ENCODE data around the gene KCND3.
A peak's percentile ranks its signal among the peaks of the same experiment; 100 is the strongest.

KCND3 gene

DNA sequence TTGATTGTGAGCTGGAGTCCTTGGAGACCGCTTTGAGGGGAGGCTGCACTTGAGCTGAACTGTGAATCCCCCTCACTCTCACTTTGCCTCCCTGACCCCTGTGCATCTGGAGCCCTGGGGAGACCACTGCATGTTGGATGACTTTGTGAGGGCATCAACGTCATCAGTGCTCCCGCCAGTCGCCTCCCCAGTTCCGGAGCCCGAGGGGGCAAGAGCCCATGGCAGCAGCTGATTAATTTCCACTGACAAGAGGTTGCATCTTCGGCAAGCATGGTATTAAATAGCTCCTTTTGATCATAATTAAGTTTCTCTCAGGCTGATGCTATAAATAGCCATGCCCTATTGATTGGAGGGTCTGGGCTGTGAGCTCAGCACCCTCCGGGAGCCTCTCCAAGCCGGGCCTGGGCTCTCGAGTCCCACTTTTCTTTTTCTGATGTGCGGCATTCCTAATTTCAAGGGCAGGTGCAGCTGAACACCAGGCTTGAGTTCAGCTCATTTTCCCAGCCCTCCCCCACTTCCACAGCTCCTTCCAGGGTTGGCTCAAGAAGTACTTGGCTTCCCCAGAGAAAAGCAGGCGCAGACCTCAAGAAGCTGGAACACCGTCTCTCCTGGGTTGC, 33.2 kb downstream of the KCND3 start:
- peak; percentile 81 for DNase-seq

DNA sequence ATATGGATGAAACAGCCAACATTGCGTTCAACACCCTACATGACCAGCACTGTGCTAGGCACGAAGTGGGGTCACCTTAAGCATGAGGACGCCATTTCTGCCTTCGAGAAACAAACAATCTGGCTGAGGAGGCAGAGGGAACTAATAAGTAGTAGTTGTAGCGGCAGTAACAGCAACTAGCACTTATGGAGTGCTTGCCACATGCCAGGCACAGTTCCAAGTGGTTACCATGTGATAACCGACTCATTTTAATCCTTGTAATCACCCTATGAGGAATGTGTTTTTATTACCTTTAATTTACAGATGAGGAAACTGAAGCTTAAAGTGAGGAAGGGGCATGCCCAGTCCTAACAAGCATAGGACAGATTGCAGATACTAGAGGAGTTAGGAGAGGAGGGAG, 33.7 kb downstream of the KCND3 start:
- DNase-seq = peak; percentile 89

DNA sequence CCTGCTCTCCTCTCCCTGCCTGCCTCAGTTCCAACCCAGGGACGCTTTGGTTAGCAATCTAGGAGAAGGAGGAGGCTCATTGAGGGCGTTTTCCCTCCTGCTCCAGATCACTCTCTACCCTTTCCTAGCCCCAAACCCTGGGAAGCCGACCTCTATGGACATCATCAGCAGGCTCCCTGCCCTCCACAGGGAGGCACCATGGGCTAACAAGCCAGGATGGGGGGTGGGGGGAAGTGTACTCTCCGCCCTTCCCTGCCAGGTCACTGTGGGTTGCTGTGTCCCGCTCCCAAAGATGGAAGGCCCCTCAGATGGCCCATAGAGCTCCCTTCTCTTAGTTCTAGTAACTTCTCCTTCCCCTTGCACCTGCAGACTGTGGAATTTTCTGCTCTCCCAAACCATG, 35.7 kb downstream of the KCND3 start:
- no peak for DNase-seq

DNA sequence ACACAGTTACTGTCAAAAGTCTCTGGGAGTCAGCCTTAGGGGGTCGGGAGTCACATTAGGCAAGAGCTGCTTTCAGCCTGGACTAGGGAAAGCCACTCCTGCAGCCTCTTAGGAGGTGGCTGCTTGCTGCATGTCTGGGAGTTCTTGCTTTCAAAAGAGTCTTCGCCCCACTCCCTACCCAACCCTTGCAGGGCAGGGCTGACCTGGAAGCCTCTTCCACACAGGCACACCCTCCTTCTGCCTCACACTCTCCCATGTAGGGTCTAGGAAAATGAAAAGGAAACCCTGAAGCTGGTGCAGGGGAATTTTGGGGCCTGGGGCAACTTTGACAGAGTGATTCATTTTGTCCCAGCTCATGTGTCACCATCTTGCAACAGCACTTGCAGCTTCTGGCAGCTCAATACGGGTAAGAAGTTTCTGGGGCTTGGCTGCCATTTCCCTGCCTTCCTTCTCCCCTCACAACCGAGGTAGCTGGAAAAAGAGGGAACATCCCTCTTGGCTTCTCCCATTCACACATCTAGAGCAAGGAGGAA, 37.3 kb downstream of the KCND3 start:
- DNase-seq = no peak

DNA sequence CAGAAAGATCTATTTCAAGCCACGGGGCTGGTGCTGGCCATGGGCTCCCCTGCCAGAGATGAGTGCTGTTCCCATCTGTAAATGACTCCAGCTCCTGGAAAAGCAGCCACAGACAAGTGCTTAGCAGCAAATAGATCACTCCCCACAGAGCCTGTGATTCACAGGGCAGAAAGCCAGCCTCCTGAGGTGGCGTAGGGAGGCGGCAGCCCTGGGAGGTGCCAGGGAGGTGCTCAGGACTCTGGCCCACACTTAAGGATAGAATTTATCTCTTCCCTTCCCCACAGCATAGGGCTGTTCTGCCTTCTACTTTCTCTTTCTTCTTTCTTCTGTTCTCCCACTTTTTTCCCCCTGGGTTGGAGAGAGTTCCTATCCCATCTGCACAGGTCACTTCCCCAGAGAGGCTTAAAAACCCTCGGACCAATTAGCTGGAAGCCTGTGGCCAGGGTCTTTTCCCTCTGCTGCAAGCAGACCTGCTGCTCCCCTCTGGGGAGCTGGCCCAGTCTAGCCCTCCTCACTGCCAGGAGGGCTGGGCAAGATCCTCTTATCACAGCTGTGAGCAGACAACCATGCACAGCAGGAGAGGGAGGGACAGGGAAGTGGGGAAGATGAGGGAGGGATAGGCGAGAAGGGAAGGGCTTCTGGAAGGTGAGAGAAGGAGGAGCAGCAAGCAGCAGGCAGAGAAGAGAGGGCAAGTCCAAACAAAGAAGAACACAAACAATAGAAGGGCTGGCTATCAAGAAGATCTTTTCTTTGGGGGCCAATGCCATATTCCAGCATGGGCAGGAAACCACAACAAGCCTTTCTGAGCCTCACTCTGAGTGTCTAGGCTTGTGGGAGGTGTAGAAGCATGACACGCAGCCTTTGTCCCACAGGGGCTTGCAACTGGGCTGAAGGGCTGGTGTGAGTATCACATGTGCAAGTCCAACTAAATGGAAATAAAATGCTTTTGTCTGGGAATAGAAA, 41.0 kb downstream of the KCND3 start:
- peak; percentile 92 for DNase-seq

DNA sequence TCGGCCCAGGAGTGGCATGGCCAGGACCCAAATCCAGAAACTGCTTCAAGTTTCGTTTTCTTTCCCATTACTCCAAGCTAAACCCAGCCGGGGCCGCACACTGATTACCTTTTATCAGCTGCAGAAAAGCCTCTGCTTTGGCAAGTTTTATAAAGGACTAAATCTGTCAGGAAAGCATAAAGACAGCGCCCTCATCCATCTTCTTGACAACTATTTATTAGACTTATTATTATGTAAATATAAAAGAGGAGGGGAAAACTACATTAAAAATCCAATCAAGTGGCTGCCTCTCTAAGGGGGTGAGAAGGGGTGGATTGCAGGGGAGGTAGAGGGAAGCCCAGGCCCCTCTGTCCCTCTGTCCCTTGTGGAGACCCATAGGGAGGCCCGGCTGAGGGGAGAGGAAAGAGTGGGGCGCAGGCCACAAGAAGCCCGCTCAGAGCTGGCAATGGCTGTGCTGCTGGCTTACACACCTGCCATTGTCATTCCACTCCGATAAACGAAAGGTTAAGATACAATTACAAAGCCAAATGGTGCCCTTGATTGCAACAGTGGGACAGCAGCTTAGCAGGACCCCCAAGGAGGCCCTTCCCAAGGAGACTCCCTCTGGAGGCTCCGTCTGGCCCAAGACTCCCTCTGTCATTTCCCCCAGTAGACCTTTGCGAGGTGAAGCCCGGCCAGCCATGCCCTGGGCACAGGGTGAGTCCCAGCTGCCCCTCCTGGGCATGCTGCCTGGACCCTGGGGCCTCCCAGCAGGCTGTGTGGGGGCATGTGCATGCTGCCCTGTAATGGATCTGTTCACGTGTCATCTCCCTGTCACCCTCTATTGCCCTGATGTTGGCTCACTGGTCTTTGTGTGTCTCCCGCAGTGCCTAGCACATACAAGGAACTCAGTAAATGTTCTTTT, 45.4 kb downstream of the KCND3 start:
- DNase-seq = peak; percentile 29

DNA sequence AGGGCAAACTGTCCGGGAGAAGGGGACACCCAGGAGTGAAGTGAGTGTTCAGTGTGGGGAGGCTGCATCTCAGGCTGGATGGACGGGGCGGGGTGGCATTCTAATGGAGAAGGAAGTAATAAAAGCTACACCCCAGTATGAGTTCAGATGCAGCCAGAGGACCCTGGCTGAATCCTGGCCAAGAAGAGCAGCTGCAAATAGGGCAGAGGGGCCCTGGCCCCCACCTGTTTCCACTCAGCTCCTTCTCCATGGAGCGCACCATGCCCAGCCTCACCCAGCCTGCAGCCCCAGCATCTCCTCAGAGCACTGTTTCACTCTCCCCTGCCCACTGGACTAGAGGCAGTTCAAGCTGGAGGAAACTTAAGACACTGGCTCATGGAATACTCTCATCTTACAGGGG, 46.4 kb downstream of the KCND3 start:
- peak; percentile 14 for DNase-seq

DNA sequence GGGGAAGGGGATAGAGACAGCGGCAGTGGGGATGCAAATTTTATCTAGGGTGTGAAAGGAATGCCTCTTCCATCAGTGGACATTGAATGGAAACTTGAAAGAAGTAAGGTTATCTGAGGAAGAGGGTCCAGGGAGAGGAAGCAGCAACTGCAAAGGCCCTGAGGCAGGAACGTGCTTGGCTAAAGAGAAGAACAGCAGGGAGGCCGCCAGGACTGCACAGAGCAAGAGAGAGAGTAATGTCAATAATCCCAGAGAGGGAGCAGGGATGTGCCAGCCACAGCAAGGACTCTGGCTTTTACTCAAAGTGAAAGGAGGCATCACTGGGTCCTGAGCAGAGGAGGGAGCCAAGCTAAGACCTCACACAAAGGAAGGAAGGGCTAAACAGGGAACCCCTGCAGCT, 50.9 kb downstream of the KCND3 start:
- DNase-seq = no peak

DNA sequence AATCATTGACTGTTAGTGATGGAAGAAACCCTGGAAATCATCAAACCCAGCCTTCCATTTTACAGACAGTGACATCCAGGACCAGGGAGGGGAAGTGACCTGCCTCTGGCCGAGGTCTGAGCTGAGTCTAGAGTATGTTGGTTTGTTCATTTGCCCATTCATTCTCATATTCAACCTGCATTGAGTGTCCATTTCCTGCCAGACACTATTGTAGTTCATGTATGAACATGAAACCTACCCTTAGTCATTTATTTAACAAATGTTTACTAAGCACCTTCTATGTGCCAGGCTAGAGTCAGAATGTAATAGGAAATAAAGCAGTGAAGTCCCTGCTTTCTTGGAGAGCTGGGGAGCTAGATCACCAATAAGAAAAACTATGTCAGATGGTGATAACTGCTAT, 51.3 kb downstream of the KCND3 start:
- DNase-seq = no peak

DNA sequence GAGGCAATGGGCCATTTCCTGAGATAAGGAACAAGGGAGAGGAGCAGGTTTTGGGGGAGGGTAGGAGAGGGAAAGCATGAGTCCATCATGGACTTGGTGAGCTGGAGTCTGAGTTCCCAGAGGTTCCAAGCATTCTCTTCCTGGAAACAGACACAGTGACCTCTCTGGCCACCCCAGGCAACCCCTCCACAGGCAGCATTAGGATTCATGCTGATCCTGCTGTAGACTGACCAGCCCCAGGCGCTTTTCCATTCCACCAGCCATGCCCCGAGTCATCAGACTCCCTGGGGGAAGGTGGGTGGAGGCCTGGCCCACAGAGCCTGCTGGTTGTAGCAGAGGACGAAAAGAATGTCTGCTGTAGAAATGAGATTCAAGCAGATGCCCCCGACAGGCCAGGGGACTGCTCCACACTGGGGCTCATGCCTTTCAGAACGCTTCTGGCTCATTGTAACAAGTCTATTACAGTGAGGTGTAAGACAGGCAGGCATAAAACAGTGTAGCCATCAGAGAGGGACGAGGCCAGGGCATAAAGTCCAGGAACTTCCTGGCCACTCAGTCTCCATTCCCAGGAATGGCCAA, 52.2 kb downstream of the KCND3 start:
- DNase-seq = no peak

DNA sequence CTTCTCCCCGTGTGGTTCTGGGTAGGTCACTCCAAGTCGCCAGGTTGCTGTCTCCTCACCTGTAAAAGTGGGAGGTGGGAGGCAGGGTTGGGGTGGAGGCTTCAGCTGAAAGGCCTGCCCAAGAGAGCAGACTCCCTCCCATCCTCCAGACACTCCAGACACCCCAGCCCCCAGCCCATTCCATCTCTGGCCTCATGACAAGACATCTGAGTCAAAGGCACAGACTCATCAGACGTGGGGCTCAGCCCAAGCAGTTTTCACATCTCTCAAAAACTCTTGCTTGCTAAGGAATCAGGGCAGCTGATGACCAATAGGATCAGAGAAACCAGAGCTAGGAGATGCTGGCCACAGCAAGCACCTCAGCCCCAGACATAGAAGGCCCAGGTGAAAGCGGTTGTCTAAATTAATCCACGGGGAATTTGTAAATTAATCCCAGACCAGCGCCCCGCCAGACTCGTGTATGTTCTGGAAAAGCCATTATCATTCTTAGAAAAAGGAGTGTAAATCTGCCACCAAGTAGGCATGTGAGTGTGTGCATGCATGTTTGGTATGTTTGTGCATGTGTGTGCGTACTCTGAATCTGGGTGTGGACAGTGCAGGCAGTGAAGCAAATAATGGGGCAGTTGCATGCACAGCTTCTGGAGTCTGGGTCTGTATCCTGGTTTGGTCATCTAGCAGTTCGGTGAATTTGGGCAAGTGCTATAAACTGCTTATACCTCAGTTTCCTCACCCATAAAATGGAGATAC, 55.2 kb downstream of the KCND3 start:
- DNase-seq = no peak

DNA sequence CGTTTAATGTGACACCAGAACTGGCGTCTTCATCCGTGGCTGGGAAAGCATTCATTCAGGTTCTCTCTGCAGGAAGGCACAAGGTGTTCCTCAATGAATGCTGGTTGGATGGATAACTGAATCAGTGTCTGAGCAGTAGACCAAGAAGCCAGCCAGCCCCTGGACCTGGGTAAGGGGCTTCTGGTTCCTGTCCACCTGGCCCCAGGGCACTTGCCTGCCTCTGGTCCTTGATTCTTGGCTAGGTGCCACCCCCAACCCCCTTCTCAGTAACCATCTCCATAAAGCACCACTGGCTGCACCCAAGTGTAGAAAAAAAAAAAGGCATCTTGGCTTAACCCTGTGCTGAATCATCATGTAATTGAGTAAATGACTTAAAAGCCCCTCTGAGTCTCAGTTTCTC, 59.1 kb downstream of the KCND3 start:
- no peak for DNase-seq

DNA sequence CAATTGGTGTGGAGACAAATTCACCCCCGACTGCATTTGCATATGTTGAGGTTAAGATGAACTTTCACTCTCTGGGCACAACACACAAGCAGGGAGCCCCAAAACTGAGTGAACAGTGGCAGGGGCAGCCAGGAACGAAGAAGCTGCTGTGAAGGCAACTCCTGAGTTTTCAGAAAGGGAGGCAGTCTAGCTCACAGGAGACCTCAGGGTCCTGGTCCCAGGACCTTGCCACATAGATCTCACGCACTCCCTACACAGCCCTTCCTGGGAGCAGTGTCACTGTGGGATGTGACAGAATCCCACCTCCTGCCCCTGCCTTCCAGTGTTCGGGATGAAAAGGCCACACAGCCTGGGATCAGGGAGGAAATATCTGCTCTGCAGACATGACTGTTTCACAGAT, 60.9 kb downstream of the KCND3 start:
- no peak for DNase-seq

DNA sequence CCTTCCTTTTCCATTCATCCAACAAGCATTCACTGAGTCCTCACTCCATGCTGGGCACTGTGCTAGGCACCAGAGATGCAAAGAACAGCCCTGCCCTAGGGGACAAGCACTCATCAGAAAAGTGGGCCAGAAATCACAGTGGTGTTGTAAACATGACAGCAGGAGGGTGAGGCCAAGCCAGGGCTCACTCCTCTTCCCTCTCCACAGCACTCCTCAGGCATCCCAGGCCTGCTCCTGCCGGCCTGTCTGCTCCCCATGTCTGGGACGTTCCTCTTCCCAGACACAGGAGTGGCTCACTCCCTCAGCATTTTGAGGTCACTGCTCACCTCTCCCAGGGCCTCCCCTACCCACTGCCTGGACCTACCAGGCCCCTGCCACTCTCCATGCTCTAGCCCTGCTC, 61.8 kb downstream of the KCND3 start:
- DNase-seq = no peak

DNA sequence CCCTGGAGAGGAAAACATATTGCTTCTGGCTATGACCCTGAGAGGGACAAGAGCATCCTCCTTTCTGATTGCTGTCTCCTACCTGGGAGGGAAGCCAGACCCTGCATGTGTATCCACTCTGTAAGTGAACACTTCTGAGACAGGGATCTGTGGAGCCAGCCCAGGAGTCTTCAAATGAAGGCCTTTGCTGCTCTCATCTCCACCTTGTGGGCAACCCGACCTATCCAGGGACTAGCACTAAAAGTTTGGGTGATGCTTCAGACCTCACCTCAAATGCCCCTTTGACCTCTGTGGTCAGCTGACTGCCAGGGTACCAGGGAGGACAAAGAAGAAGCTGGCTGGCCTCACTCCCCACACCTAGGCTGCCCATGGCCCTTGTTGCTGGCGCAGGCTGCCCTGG, 64.7 kb downstream of the KCND3 start:
- no peak for DNase-seq

DNA sequence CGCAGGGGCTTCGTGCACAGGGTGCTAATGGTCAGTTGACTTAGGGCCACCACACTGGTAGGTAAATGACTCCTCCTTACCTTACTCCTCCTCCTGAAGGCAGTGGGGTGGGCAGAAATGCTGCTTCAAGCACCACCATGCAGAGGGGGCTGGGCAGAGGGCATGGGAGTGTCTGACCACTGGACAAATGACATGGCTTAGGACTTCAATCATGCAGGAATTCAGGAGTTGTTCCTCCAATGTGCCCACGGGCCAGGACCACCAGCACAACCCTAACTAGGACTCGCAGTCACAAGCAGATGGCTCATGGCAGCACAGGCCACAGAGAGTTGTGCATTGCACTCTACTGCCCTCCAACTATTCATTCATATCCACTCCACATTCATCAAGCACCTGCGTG, 65.7 kb downstream of the KCND3 start:
- no peak for DNase-seq

DNA sequence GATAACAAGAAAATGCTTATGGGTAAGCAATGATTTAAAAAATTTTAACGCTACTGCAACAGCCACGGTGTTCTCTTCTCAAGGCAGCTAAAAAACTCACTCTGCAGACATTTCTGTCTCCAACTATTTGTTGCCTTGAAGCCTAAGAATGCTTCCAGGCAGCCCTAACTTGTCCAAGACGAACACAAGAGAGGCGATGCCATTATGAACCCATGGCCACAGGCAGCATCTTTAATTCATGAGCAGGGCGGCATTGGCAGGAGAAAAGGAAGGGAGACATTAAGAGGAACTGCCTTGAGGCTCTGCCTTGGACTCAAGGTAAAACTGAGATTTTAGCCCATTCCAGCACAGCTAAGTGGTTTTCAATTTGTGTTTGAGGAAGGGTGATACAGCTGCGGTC, 67.5 kb downstream of the KCND3 start:
- no peak for DNase-seq

DNA sequence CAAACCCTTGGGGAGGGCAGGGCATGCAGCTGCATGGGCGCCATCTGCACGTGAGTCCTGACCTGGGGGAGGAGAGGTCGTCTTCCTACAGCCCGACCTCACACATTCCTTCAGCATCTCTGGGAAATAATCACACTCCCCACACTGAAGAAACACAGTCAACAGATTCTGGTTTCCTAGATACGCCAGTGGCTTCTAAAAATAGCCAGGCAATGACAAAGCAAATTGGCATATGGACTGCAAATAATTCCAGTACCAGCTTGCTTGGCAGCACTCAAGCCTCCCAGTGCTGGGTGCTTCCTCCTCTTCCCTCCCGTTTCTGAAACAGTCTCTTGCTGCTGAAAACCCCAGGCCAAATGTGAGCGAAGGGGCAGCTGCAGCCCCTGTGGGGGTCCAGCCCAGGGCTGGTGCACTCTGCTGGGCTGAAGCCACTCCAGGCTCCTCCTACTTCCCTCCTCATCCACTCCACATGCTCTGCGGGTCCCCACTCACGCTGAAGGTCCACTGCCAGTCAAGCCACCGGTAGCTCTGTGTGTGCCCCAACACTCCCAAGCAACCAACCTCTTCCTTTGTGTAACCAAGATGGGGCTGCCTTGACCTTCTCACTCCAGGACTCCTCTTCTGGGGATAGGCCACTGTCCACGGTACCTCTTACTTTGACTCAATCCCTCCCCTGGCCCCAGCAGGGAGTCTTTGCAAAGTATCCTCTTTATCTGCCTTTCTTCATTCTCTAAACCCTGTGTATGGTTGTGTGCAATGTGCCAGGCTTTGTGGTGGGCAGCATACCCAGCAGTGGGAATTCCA, 69.0 kb downstream of the KCND3 start:
- DNase-seq = peak; percentile 70

DNA sequence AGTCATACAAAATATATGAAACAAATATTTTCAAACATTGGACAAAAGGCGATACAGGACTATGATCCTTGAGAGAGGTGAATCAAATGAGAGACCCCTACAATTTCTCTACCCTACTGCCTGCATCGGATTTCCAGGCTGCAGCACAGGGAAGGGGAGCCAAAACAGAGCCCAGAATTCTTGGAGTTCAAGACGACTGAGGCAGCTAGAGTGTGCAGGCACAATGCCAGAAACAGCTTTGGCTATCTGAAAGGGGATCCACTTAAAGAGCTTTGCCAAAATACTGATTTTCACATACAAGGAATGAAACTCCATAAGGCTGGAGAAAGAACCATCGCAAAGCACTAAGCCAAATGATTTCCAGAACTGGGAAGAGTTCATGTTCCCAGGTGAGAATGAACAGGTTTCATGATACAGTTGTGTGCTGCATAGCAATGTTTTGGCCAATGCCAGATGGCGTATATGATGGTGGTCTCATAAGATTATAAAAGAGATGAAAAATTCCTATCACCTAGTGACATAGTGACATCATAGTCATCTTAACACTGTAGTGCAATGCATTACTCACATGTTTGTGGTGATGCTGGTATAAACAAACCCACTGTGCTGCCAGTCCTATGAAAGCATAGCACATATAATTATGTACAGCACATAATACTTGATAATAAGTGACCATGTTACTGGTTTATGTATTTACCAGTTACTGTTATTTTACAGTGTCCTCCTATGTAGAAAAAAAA, 77.5 kb downstream of the KCND3 start:
- DNase-seq = no peak

DNA sequence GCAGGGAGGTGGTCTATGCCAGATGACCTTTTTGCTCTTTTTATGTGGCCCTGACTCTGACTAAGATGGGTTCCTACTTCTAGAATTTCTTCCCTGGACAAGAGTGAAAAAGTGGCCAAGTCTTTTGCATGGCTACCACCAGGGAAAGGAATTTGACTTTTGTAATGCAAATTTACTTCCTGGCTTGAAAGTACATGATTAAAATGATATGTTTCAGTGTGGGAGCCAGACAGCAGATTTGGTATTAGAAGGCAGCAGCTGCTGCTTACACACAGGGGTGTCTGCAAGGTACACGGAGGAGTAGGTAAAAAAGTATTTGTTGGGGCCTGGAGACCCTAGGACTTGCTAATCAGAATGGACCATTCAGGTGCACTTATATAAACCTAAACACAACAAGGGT, 78.4 kb downstream of the KCND3 start:
- no peak for DNase-seq

Data from NCI-H1092 treated with DMSO at 0.1 percent for 48 hours (cell line).